GM12891 (cell line): ENCODE results near the gene AP2M1.

Experiments used
- DNase-seq: peaks from one replicate; pipeline ENCODE4 v3.0.0; 2011; ENCODE audit warnings: low spot score; ENCODE audit not compliant: insufficient read length
- FAIRE-seq: peaks from 2 replicates; lab custom pipeline; 2011; peaks lifted over from hg19 to GRCh38; lab: Jason Lieb, UNC
- PAX5 ChIP-seq: IDR thresholded peaks from 2 replicates; pipeline ENCODE4 v1.6.1; 2011; ENCODE audit warnings: low read length, moderate library complexity, mild to moderate bottlenecking; ENCODE audit not compliant: insufficient read depth, severe bottlenecking
- POLR2A ChIP-seq: IDR thresholded peaks from 2 replicates; pipeline ENCODE4 v1.6.1; 2011; ENCODE audit warnings: low read depth, low read length, control low read depth
- POLR2AphosphoS5 ChIP-seq: IDR thresholded peaks from 2 replicates; pipeline ENCODE4 v1.6.1; 2011; ENCODE audit warnings: low read depth, low read length, control low read depth
- POU2F2 ChIP-seq: IDR thresholded peaks from 2 replicates; pipeline ENCODE4 v1.6.1; 2011; ENCODE audit warnings: low read depth, mild to moderate bottlenecking, control low read depth, low read length, moderate library complexity
- SPI1 ChIP-seq: IDR thresholded peaks from 2 replicates; pipeline ENCODE4 v1.6.1; 2011; ENCODE audit warnings: low read depth, low read length, control low read depth
- TAF1 ChIP-seq: IDR thresholded peaks from 2 replicates; pipeline ENCODE4 v1.6.1; 2011; ENCODE audit warnings: low read depth, low read length, control low read depth

Gene AP2M1

DNA sequence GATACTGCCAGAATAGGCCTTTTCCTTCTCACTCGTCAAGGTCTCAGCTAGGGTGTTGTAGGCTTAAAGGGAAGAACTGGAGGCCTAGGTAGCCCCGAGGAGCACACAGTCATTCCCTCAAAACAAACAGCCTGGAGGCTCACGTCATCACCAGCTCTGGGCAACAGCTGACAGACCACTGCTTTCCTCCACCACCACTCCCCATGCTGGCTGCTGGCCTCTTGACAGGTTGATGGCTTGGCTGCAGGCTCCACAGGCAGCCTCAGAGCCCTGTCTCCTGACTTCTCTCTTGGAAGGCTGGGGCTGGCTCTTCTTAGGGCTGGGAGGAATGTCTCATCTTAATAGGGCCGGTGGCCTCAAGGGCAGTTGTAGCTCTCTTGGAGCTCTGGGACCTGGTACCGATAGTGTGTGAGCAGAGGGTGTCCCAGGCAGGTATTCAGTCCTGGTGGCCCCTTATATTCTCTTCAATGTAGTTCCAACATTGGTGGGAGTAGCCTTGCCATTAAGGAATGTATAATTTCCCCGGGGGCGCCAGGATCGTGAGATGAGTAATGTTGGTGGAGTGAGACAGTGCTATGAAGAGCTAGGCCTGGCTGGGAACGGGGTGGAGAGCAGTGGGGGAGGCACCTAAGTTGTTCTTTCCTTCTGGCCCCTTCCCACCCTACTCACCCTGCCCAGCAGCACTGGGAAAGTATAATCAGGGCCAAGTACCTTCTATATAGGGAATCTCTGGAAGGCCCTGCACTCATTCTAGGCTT lies 6.1 kb upstream of the AP2M1 start:
- no peak for FAIRE-seq
- no peak for DNase-seq
- no peak for TF ChIP-seq POU2F2
- TF ChIP-seq SPI1, result no peak
- TF ChIP-seq POLR2A, result no peak
- no peak for TF ChIP-seq PAX5
- TF ChIP-seq TAF1, result no peak

DNA sequence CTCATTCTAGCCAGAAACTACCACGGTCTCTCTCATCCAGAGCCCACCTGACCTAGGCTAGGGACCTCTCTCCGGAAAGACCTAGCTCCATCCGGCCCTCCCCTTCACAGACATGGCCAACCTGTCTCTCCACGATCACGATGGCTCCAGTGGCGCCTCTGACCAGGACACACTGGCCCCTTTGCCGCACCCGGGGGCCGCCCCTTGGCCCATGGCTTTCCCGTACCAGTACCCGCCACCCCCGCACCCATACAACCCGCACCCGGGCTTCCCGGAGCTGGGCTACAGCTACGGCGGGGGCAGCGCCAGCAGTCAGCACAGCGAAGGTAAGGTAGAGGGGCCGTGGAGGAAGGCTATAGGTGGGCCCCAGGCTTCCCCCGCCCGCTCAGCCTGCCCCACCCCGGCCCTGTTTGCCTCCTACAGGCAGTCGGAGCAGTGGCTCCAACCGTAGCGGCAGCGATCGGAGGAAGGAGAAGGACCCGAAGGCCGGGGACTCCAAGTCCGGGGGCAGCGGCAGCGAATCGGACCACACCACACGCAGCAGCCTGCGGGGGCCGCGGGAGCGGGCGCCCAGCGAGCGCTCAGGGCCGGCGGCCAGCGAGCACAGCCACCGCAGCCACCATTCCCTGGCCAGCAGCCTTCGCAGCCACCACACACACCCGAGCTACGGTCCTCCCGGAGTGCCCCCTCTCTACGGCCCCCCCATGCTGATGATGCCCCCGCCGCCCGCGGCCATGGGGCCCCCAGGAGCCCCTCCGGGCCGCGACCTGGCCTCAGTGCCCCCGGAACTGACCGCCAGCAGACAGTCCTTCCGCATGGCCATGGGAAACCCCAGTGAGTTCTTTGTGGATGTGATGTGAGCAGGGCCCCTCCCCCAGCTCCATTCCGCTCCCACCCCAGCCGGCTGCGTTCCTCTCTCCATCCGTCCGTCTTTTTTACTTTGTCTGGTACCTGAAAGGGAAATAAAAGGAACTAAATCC lies 4.5 kb upstream of the AP2M1 start:
- FAIRE-seq (no peak), DNase-seq (no peak)
- TF ChIP-seq SPI1 (no peak), PAX5 (no peak), TAF1 (no peak), POLR2AphosphoS5 (no peak), POU2F2 (no peak), POLR2A (no peak)

DNA sequence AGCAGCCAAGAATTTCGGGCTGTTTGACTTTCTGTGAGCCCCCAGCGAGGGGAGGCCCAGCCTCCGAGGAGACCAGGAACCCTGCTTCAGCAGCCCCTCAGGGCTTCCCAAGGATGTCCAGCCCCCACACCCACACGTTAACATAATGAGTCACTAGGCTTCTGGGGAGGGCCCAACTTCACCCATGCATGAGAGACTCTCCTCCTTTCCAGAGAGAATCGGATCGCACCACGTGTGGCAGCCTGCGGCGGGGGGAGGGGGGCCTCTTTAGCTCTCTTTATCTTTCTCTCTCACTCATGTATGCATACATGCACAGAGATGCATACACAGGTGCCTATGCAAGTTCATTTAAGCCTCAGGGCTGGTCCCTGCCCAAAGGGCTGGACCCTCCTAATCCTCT lies 3.1 kb upstream of the AP2M1 start:
- FAIRE-seq (no peak), DNase-seq (no peak)
- TF ChIP-seq SPI1 (no peak), PAX5 (no peak), POLR2AphosphoS5 (no peak), TAF1 (no peak), POLR2A (no peak)

DNA sequence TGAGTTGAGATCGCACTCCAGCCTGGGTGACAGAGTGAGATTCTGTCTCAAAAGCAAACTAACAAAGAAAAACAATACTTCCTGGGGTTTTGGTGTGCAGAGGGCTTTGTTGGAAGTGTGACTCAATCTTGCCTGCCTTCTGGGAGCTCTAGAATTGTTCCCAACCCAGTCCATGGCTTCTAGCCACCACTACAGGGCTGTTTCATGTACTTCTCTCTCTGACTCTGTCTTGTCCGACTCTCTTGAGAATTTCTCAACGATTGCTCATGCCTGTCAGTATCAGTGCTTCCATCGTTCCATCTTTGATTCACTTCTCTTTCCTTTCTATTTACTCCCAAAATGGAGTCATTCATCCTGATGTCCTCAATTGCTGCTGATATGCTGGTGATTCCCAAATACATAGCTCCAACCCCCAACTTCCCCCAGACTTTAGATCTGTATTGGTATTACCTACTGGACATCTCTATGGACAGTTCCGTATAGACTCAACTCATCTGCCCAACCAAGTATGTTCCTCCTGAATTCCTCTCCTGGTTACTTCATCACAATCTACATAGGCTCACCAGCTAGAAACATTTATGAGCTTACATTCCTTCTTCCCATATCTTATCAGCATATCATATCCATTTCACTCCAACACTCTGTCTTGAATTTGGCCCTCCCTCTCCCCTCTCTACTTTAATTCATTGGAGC lies 1.8 kb upstream of the AP2M1 start:
- DNase-seq, result no peak
- no peak for FAIRE-seq

DNA sequence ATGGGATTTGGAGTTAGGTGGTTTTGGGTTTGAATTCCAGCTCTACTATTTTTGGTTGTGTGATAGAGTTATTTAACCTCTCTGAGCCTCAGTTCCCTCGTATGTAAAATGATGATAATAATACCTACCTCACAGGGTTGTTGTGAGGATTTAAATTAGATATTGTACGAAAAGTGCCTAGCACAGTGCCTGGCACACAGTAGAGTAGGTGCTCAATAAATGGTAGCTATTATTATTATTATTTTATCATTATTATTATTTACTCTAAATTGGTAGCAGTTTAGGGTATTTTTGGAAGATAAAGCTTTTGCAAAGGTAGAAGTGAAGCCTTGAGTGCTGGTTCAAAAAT lies 1.3 kb upstream of the AP2M1 start:
- DNase-seq (no peak), FAIRE-seq (no peak)
- no peak for TF ChIP-seq TAF1

More for the DNA sequence above, 1.8 kb upstream of the AP2M1 start:
- TF ChIP-seq TAF1, result no peak
- TF ChIP-seq POU2F2, result no peak
- no peak for TF ChIP-seq SPI1
- no peak for TF ChIP-seq POLR2A
- TF ChIP-seq POLR2AphosphoS5, result no peak
- no peak for TF ChIP-seq PAX5

DNA sequence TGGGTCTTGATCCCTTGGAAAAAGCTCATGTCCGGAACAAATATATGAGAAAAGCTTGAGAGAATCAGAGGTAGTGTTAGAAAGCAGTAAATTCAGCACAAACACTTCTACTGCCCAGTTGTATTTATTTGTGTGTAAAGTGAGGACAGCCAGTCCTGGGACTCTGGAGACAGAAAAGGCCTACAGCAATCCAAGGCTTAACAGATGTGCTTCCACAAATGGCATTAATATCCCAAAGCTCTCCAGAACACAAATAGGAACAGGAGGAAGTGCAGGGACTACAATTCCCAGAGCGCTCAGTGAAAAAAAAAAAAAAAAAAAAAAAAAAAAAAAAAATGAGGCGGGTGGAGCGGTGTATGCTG lies 390 bp upstream of the AP2M1 start:
- FAIRE-seq (no peak), DNase-seq (no peak)
- TF ChIP-seq SPI1 (no peak), PAX5 (no peak), POU2F2 (no peak), TAF1 (no peak), POLR2AphosphoS5 (no peak), POLR2A (no peak)

DNA sequence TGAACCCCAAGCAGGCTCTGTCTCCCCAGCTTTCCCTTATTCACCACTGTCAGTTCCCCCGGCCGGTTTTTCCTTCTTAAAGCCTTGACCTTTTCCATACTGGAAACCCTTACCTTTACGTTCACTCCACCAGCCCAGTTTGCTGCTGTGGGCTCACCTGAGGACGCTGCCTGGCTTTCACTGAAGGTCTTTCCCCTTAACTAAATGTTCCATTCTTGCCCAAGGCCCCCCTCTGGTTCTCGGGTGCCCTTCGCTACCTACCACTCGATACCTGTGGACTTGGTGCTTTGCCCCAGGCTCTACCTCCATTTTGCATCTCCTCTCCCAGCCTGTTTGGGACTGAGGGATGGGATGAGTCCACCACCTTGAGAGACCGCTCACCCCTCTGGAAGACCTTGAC lies 851 bp downstream of the AP2M1 start:
- no peak for TF ChIP-seq POLR2AphosphoS5
- TF ChIP-seq POU2F2, result no peak
- TF ChIP-seq PAX5, result no peak
- TF ChIP-seq TAF1, result no peak
- TF ChIP-seq SPI1, result no peak
- TF ChIP-seq POLR2A, result no peak
- DNase-seq (no peak), FAIRE-seq (no peak)

DNA sequence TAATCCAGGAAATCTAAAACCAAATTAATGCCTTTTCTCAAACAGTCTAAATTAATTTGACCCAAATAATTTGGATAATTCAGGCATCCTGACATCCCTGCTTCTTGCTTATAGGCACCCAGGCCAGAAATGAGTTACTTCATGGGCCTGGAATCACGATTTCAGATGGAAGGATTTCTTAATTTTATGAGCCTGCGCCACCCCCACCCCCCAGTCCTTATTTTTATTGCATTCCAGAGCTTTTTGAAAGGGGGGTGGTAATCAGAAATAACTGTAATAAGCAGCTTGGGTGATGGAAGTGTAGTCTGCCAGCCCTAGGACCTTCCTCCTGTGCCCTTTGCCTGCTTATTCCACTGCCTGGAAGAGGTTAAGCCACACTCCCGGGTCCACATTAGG lies 1.3 kb downstream of the AP2M1 start:
- DNase-seq (no peak), FAIRE-seq (no peak)
- no peak for TF ChIP-seq TAF1
- TF ChIP-seq PAX5, result no peak
- TF ChIP-seq POLR2A, result no peak
- no peak for TF ChIP-seq POLR2AphosphoS5
- no peak for TF ChIP-seq SPI1
- TF ChIP-seq POU2F2, result no peak
